Thoracic aorta (tissue), 2 donors: ENCODE data around the gene PCSK4. TPM values are rescaled to one million over a fixed set of nuclear protein-coding genes. Genes with fewer than 3 reads are reported as not detected.
"Not testable (repeated sequence)": the region's sequence is repeated elsewhere in the genome, so short reads cannot be mapped to it uniquely, and the experiment has no call there.

ENCODE experiments used
- ATAC-seq: fragments of 150-250 bp; one replicate; pipeline ENCODE4 v1.8.0; 2017; ENCODE audit warnings: low read depth; ENCODE audit not compliant: insufficient number of reproducible peaks, low FRiP score
- DNase-seq: peaks from one replicate; pipeline ENCODE4 v3.0.0-alpha.2; 2020; ENCODE audit warnings: low spot score
- H3K27ac ChIP-seq, 2 donors: fragments of 200-600 bp; sonication (generic); 1 replicate in 1 of 2; 2 replicates in 1 of 2; pipeline ENCODE4 v1.5.1; 2016; ENCODE audit warnings: mild to moderate bottlenecking in 2 of 2, moderate library complexity in 2 of 2
- H3K27me3 ChIP-seq: fragments of 200-600 bp; sonication (generic); replicated peaks from 2 replicates; pipeline ENCODE4 v1.6.0; 2016; ENCODE audit warnings: mild to moderate bottlenecking; ENCODE audit not compliant: insufficient read depth
- H3K36me3 ChIP-seq: fragments of 200-600 bp; sonication (generic); one replicate; pipeline ENCODE4 v1.5.1; 2016
- H3K4me1 ChIP-seq, 2 donors: fragments of 200-600 bp; sonication (generic); 1 replicate in 1 of 2; 2 replicates in 1 of 2; pipeline versions ENCODE4 v1.5.1 to v1.6.0; 2016; ENCODE audit warnings: low read depth in 2 of 2, mild to moderate bottlenecking in 1 of 2; ENCODE audit not compliant: control insufficient read depth in 1 of 2
- H3K4me3 ChIP-seq: fragments of 200-600 bp; sonication (generic); 2 replicates; pipeline ENCODE4 v1.5.1; 2016; ENCODE audit warnings: mild to moderate bottlenecking
- H3K9me3 ChIP-seq: fragments of 200-600 bp; sonication (generic); 2 replicates; pipeline ENCODE4 v1.5.1; 2016
- total RNA-seq, 2 donors: library from RNA; depleted of rRNA; stranded (reverse); fragments of >200 nt; gene quantifications; one replicate each; pipeline versions ENCODE4 v1.1.0 to v1.2.3, GENCODE V29; 2016
- TF ChIP-seq, protein P1 (sequence below): fragments of 200-600 bp; sonication (generic); IDR thresholded peaks from one replicate; pipeline ENCODE4 v1.5.1; 2019; ENCODE audit warnings: antibody characterized with exemption

Gene PCSK4
- total RNA-seq, 2 donors from 2014 or later, result 0.56 to 0.68 TPM

DNA sequence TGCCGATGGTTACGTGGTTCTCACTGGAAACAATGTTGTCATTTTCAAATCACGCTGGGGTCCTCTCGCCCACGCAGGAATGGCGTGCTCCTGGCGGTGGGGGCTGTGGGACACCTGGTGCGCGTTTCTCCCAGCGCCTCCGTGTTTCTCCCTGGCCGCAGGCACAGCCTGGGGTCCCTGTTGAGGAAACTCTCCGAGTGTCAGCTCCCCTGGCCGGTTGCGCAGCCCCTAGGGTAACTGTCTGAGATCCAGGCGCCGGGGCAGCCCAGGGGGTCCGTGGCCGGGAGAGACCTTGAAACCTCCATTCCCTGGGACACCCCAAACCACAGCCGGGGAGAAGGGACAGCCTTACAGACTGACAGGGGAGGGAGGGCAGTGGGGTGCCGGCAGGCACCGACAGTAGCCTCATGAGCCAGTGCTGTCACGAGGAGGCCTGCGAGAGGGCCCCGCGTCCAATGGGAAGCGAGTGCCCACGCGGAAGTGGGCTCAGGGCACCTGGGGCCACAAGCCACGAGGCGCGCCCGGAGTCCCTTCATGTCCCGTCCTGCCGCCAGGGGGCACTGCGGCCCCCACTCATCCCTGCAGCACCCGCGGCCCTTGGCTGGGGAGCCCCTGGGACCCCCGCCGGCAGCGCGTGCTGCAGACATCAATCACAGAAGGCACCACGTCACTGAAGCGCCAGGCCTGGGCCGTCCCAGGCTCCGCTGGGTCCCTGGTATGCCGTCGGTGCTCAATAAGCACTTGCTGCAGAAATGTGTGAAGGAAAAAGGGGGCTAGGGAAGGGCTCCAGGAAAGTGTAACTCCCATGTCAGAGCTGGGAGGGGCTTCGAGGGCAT, 13.2 kb upstream of the PCSK4 start:
- ATAC-seq (no peak), DNase-seq (no peak)
- peak overlapping the region; percentile 5 for H3K4me3 ChIP-seq
- no peaks in the 10 kb centered on the region for H3K9me3 ChIP-seq
- TF ChIP-seq, protein P1, sequence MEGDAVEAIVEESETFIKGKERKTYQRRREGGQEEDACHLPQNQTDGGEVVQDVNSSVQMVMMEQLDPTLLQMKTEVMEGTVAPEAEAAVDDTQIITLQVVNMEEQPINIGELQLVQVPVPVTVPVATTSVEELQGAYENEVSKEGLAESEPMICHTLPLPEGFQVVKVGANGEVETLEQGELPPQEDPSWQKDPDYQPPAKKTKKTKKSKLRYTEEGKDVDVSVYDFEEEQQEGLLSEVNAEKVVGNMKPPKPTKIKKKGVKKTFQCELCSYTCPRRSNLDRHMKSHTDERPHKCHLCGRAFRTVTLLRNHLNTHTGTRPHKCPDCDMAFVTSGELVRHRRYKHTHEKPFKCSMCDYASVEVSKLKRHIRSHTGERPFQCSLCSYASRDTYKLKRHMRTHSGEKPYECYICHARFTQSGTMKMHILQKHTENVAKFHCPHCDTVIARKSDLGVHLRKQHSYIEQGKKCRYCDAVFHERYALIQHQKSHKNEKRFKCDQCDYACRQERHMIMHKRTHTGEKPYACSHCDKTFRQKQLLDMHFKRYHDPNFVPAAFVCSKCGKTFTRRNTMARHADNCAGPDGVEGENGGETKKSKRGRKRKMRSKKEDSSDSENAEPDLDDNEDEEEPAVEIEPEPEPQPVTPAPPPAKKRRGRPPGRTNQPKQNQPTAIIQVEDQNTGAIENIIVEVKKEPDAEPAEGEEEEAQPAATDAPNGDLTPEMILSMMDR, result peak; percentile 65
- H3K27ac ChIP-seq, result no peak overlapping the region
- H3K4me1 ChIP-seq, result peaks cover 3 to 13% of the 10 kb centered on the region in 2 donors
- H3K36me3 ChIP-seq, result no peaks in the 10 kb centered on the region
- no peaks in the 10 kb centered on the region for H3K27me3 ChIP-seq

GRCh38 chr19:1502433-1503088, 12.4 kb upstream of the PCSK4 start:
- Histone ChIP-seq H3K27ac (no peak overlapping the region), H3K9me3 (no peaks in the 10 kb centered on the region), H3K27me3 (no peaks in the 10 kb centered on the region), H3K4me3 (no peak overlapping the region), H3K36me3 (no peaks in the 10 kb centered on the region), H3K4me1 (peaks cover 3 to 13% of the 10 kb centered on the region in 2 donors)
- DNase-seq (no peak), ATAC-seq (no peak)
- TF ChIP-seq, protein P1, result no peak

- ATAC-seq (no peak), DNase-seq (no peak)
- Histone ChIP-seq H3K4me1 (peaks cover 0 to 8% of the 10 kb centered on the region in 2 donors), H3K9me3 (no peaks in the 10 kb centered on the region), H3K4me3 (no peak overlapping the region), H3K27ac (no peak overlapping the region), H3K36me3 (no peaks in the 10 kb centered on the region), H3K27me3 (no peaks in the 10 kb centered on the region)
- TF ChIP-seq, protein P1, result no peak
Observed at GRCh38 chr19:1501200-1501595, 11.0 kb upstream of the PCSK4 start.

DNA sequence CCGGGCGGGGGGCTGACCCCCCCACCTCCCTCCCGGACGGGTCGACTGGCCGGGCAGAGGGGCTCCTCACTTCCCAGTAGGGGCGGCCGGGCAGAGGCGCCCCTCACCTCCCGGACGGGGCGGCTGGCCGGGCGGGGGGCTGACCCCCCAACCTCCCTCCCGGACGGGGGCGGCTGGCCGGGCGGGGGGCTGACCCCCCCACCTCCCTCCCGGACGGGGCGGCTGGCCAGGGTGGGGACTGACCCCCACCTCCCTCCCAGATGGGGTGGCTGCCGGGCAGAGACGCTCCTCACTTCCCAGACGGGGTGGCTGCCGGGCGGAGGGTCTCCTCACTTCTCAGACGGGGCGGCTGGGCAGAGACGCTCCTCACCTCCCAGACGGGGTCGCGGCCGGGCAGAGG, 9.1 kb upstream of the PCSK4 start:
- ATAC-seq, H3K27me3 ChIP-seq, H3K4me3 ChIP-seq, H3K9me3 ChIP-seq, H3K4me1 ChIP-seq, DNase-seq, H3K36me3 ChIP-seq, H3K27ac ChIP-seq: not testable (repeated sequence)

DNA sequence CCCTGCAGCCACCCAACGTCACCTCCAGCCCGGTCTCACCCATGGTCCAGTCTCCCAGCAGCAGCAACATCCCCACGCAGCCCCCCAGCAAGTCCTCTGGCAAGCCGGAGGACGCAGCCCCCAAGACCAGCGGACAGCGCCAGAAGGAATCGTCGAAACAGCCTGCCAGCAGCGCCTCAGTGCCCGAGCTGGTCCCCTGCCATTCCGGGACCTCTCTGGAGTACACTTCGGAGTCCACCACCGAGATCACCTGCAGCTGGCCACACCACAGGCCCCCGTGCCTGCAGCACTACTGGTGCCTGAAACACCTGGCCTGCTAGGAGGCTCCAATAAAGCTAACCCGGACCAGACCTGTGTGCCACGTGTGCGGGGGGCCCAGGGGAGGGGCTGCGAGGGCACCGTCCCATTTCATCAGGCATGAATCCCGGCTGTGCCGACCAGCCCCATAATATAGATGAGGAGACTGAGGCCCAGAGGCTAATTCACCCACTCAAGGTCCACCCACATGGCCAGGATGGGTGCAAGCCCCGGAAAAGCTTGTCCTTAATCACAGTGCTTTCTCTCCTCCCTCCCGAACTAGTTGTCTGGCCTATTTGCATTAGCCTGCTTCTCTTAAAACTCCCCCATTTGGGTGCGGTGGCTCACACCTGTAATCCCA, 7.6 kb upstream of the PCSK4 start:
- no peak for ATAC-seq
- H3K27me3 ChIP-seq, result no peaks in the 10 kb centered on the region
- TF ChIP-seq, protein P1, result no peak
- no peaks in the 10 kb centered on the region for H3K9me3 ChIP-seq
- H3K27ac ChIP-seq, result no peak overlapping the region
- DNase-seq, result no peak
- H3K4me3 ChIP-seq, result no peak overlapping the region
- H3K4me1 ChIP-seq, result no peaks in the 10 kb centered on the region
- H3K36me3 ChIP-seq, result no peaks in the 10 kb centered on the region
